GM12878 (cell line): Measurements from ENCODE around the gene GAP43.

ENCODE experiments used
- CREB1 ChIP-seq: IDR thresholded peaks from 2 replicates; pipeline ENCODE4 v1.6.1; 2012; ENCODE audit warnings: low read depth, mild to moderate bottlenecking, inconsistent platforms
- CTCF ChIP-seq, 3 experiments: IDR thresholded peaks in 2 of 3; conservative IDR thresholded peaks in 1 of 3; 2 replicates each; pipeline ENCODE4 v1.5.1; 2011; ENCODE audit warnings: low read depth in 3 of 3, low read length in 3 of 3, mild to moderate bottlenecking in 3 of 3, control low read depth in 2 of 3, moderate library complexity in 2 of 3, inconsistent platforms in 1 of 3, mixed read lengths in 1 of 3; ENCODE audit not compliant: control insufficient read depth in 2 of 3, insufficient read depth in 1 of 3; ENCODE audit errors: extremely low read depth in 1 of 3
- EZH2 ChIP-seq: IDR thresholded peaks from 2 replicates; pipeline ENCODE4 v1.6.1; 2012; ENCODE audit warnings: low read depth, mild to moderate bottlenecking, control low read depth, inconsistent platforms, low read length, borderline replicate concordance; ENCODE audit not compliant: control insufficient read depth
- MAX ChIP-seq: IDR thresholded peaks from 2 replicates; pipeline ENCODE4 v1.6.1; 2012; ENCODE audit warnings: low read depth, low read length, improper control_type of control experiment
- PML ChIP-seq: IDR thresholded peaks from 2 replicates; pipeline ENCODE4 v1.6.1; 2012; ENCODE audit warnings: low read length, inconsistent platforms
- RB1 ChIP-seq: fragments of 450-650 bp; formaldehyde crosslinking; IDR thresholded peaks from 2 replicates; pipeline ENCODE4 v1.6.1; 2017; ENCODE audit warnings: mild to moderate bottlenecking, borderline replicate concordance
- RFX5 ChIP-seq: IDR thresholded peaks from 2 replicates; pipeline ENCODE4 v1.6.1; 2011; ENCODE audit warnings: low read depth, low read length, improper control_type of control experiment
- SREBF1 ChIP-seq: IDR thresholded peaks from 2 replicates; pipeline ENCODE4 v1.6.1; 2012; ENCODE audit warnings: mild to moderate bottlenecking, low read length
- SUZ12 ChIP-seq: fragments of 200-600 bp; sonication (generic); IDR thresholded peaks from one replicate; pipeline ENCODE4 v1.6.1; 2018; ENCODE audit warnings: antibody characterized with exemption, mild to moderate bottlenecking; ENCODE audit not compliant: unreplicated experiment
- ZNF24 ChIP-seq: fragments of 450-650 bp; IDR thresholded peaks from 2 replicates; pipeline ENCODE4 v1.6.1; 2017; ENCODE audit warnings: antibody characterized with exemption, mild to moderate bottlenecking
- ZNF274 ChIP-seq: IDR thresholded peaks from one replicate; pipeline ENCODE4 v1.8.0; 2011; ENCODE audit not compliant: insufficient read length, insufficient read depth
- TF ChIP-seq, protein P1 (sequence below): fragments of 450-650 bp; IDR thresholded peaks from 2 replicates; pipeline ENCODE4 v1.6.1; 2016; ENCODE audit warnings: mild to moderate bottlenecking

GRCh38 chr3:115630850-115631249, 7.5 kb downstream of the GAP43 start:
- TF ChIP-seq SREBF1 (no peak), CTCF (IDR thresholded peaks at IDR 0.05 in 2 of 3, conservative IDR thresholded peaks at IDR 0.05 in 1 of 3; ENCODE audit: control insufficient read depth in 2 of 3, extremely low read depth in 1 of 3, insufficient read depth in 1 of 3, low read depth in 3 of 3, low read length in 3 of 3) (no peak), ZNF274 (no peak), RFX5 (no peak), RB1 (no peak), SUZ12 (no peak), ZNF24 (no peak), MAX (no peak), CREB1 (no peak), EZH2 (no peak), PML (no peak)
- TF ChIP-seq, protein P1, sequence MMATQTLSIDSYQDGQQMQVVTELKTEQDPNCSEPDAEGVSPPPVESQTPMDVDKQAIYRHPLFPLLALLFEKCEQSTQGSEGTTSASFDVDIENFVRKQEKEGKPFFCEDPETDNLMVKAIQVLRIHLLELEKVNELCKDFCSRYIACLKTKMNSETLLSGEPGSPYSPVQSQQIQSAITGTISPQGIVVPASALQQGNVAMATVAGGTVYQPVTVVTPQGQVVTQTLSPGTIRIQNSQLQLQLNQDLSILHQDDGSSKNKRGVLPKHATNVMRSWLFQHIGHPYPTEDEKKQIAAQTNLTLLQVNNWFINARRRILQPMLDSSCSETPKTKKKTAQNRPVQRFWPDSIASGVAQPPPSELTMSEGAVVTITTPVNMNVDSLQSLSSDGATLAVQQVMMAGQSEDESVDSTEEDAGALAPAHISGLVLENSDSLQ, result no peak
